IPS DF 4.7 (cell line): ENCODE measurements around the gene SIPA1L2.

ENCODE experiments used
- DNase-seq: peaks from one replicate; pipeline ENCODE4 v3.0.0-alpha.2; 2013; ENCODE audit warnings: low spot score; ENCODE audit errors: extremely low read depth

SIPA1L2 gene

DNA sequence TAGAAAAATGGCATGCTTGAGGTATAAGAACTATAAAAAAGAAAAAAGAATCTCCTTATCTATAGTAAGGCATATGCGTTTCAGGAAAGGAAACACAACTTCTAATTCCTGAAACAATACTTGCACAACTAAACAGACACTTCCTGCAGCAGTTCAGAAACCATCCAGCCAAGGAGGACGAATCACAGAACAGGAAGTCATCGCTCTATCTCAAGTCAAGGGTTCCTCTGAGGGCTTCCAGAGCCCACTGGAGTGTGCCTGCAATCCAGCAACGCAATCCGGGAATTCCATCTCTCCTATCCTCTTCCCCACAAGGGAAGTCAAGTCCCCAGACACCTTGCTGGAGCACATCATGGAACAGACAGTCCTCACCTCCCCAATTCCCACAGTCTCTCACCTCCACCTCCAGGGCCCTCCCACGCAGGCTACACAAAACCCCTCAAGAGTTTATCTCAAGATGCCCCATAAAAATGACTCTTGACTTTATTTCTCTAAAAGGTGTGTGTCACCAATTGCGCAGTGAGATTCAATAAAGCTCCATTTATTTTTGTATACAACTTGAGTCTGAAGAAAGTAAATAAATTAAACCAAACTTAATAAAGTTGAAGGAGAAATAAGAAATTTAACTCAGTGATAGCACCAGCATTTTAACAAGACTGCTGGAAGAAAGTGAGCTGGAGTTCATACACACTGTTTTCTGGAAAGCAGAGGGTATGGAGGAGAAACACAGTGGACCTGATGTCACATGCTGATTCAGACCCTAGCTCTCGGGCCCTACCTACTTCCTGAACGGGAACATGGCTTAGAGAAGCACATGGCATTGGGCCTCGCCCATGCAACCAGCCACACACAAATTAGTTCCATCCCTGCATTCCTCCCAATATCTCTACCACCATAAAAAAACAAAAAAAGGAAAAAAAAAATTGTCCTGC is 39.9 kb downstream of the SIPA1L2 start:
- no peak for DNase-seq

DNA sequence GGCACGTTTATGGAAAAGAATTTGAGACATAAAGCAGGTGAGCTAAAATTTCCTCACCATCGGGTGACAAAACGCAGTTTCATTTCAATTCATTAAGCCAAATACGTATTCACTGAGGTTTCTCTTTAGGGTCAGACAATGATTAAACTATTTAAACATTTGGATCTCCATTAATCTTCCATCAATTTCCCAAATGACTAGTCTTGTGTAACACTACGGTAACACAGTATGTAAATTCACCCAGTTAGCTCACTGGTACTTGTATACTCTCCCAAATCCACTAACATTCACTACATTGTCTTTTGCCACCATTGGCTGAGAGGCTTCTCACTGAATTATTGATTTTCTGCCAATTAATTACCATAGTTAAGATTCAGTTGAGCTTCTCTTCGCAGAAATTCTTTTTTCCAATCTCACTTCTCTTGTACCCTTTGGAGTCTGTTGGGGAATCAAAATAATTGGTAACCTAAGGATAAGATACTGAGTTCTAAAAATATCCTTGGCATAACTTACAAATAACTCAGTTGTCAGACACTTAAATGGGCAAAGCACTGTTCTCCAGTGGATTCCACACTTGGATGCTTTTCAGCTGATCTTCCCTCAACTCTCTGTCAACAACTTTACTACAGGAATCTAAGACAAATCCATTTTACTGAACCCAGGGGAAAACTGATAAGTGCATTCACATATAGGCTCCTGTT is 40.7 kb downstream of the SIPA1L2 start:
- DNase-seq, result no peak

DNA sequence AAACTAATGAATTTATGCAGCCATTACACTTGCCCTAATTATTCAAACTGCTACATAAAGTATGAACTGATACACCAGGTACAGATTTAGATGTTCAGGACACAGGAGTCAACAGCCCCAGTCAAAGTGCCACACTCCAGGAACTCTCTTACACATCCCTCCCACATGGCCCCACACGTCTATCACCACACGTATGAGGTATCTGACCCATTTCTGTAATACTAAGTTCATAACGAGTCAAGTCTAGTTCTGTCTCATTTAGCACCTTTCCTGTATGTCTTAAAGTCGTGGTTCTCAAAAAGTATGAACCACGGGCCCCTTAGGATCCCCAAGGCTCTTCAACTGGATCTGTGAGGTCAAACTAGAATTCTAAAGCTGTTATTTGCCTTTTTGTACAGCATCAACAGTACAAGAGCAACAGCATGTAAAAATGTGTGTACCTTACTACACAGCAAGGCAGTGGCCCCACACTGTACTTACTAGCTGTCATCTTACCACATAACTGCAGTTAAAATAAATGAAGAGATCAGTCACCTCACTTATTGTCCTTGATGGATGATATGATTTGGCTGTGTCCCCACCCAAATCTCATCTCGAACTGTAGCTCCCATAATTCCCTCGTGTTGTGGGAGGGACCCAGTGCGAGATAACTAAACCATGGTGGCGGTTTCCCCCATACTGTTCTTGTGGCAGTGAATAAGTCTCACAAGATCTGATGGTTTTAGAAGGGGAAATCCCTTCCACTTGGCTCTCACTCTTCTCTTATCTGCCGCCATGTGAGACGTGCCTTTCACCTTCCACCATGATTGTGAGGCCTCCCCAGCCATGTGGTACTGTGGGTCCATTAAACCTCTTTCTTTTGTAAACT is 42.6 kb downstream of the SIPA1L2 start:
- no peak for DNase-seq

DNA sequence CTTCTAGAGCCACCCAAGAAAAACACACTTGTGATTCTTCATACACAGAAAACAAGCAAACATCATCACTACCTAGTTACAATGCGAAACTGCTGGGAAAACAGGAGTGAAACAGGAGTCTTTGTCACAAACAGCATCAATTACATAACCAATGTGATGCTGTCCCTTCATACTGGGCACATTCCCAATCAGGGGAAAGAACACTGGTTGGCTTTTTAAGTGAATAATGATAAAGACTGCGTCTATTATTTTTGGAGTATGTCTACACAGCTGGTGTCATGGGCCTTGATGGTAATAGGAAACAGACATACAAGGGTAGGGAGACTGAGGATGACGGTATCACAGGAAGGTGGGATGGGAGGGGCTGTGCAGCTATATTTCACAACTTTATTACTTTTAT is 43.3 kb downstream of the SIPA1L2 start:
- DNase-seq, result no peak

DNA sequence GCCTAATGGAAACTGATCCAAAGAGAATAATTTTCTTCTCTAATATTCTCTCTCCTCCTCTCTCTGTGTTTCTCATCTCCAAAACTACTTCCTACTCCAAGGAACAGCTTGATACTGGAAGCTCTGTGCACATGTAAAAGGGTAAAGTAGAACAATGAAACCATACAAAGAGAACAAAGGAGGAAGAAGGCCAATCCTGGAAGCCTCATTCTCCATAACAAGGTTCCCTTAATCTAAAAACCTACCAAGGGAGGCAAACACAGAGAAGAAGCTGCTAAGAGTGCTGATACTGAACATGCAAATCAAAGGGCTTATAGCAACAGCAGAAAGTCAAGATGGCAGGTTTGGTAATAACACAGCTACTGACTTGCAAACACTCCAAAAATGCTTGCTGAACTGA is 44.4 kb downstream of the SIPA1L2 start:
- DNase-seq, result no peak

DNA sequence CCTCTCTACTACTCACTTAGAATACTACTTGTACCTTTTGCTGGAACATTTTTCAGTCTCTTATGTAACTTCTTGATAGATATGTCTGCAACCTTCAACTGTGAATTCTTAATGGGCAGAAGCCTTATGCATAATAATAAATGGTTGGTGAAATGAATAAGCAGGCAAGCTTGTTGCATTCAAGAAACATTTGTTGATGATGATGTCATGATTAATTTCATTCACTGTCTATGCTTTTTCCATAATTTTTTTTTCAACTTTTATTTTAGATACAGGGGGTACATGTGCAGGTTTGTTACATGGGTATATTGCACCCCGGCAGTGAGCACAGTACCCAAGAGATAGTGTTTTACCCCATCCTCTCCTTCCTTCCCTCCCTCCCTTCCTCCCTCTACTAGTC is 48.0 kb downstream of the SIPA1L2 start:
- no peak for DNase-seq
